ENCODE data around the gene KCNIP3. TPM values are rescaled to one million over a fixed set of nuclear protein-coding genes. Genes with fewer than 3 reads are reported as not detected.

Gene KCNIP3
- total and polyA plus RNA-seq, 8 donors, result 3.5 to 7.5 (median 3.6) TPM

DNA sequence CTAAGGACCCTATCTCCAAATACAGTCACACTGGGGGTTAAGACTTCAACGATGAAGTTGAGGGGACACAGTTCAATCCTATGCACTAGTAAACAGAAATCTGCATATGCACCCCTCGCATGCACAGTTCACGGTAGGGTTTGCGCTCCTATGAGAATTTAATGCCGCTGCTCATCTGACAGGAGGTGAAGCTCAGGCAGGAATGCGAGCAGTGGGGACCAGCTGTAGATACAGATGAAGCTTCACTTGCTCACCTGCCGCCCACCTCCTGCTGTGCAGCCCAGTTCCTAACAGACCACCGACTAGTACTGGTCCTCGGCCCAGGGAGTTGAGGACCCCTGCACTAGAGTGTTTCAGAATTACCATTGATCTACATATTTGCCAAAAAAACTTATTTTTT lies 65.3 kb downstream of the KCNIP3 start:
- no peak overlapping the region for H3K27ac ChIP-seq
- no peaks in the 10 kb centered on the region for H3K4me1 ChIP-seq
- H3K9me3 ChIP-seq, result no peaks in the 10 kb centered on the region
- TF ChIP-seq, protein P1, sequence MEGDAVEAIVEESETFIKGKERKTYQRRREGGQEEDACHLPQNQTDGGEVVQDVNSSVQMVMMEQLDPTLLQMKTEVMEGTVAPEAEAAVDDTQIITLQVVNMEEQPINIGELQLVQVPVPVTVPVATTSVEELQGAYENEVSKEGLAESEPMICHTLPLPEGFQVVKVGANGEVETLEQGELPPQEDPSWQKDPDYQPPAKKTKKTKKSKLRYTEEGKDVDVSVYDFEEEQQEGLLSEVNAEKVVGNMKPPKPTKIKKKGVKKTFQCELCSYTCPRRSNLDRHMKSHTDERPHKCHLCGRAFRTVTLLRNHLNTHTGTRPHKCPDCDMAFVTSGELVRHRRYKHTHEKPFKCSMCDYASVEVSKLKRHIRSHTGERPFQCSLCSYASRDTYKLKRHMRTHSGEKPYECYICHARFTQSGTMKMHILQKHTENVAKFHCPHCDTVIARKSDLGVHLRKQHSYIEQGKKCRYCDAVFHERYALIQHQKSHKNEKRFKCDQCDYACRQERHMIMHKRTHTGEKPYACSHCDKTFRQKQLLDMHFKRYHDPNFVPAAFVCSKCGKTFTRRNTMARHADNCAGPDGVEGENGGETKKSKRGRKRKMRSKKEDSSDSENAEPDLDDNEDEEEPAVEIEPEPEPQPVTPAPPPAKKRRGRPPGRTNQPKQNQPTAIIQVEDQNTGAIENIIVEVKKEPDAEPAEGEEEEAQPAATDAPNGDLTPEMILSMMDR (IDR thresholded peaks at IDR 0.05), result no peak
- no peak for ATAC-seq
- peak in 1 of 6 donors; percentile 6 for DNase-seq
- no peaks in the 10 kb centered on the region for H3K36me3 ChIP-seq
- H3K4me3 ChIP-seq, result no peak overlapping the region
- no peaks in the 10 kb centered on the region for H3K27me3 ChIP-seq
- no peak for FAIRE-seq
- intact Hi-C loops (cut with DNase I), result no loop called here
- 88 to 89% methylated on average over 9 of the region's 9 CpGs for WGBS, 2 donors

DNA sequence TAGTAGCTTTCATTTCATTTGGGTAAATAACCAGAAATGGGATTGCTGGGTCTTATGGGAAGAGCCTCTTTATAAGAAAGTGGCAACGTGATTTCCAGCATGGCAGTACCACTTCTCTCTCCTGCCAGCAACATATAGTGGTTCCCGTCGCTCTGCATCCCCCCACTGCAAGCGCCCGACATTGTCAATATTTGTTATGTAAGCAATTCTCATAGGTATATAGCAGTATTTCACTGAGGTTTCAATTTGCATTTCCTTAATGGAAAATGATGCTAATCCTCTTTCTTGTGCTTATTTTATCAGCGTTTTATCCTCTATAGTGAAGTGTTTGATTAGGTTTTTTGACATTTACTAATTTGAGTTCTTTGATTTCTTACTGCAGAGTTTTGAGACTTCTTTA lies 69.4 kb downstream of the KCNIP3 start:
- WGBS, 2 donors, result 59 to 69% methylated on average over 6 of the region's 6 CpGs
- TF ChIP-seq, protein P1 (IDR thresholded peaks at IDR 0.05), result no peak
- Histone ChIP-seq H3K9me3 (no peaks in the 10 kb centered on the region), H3K4me1 (no peaks in the 10 kb centered on the region), H3K27me3 (no peaks in the 10 kb centered on the region), H3K27ac (no peak overlapping the region), H3K36me3 (no peaks in the 10 kb centered on the region), H3K4me3 (no peak overlapping the region)
- ATAC-seq, result no peak
- FAIRE-seq, result no peak
- DNase-seq, result peak in 1 of 6 donors; percentile 5
- intact Hi-C loops (cut with DNase I), result no loop called here

GRCh38 chr2:95372216-95372829 lies 75.2 kb downstream of the KCNIP3 start:
- Histone ChIP-seq H3K27ac (no peak overlapping the region), H3K4me1 (no peaks in the 10 kb centered on the region), H3K36me3 (no peaks in the 10 kb centered on the region), H3K9me3 (no peaks in the 10 kb centered on the region), H3K4me3 (no peak overlapping the region), H3K27me3 (no peaks in the 10 kb centered on the region)
- no peak for ATAC-seq
- WGBS, 2 donors, result 86 to 93% methylated on average over 8 of the region's 8 CpGs
- DNase-seq, result peak in 1 of 6 donors; percentile 12
- no peak for FAIRE-seq
- TF ChIP-seq, protein P1 (IDR thresholded peaks at IDR 0.05), result no peak
- intact Hi-C loops (cut with DNase I), result no loop called here

GRCh38 chr2:95372845-95373244 lies 75.7 kb downstream of the KCNIP3 start:
- Histone ChIP-seq H3K4me3 (no peak overlapping the region), H3K36me3 (no peaks in the 10 kb centered on the region), H3K4me1 (no peaks in the 10 kb centered on the region), H3K9me3 (no peaks in the 10 kb centered on the region), H3K27ac (no peak overlapping the region), H3K27me3 (no peaks in the 10 kb centered on the region)
- no peak for FAIRE-seq
- TF ChIP-seq, protein P1 (IDR thresholded peaks at IDR 0.05), result no peak
- ATAC-seq, result no peak
- intact Hi-C loops (cut with DNase I), result no loop called here
- 89 to 90% methylated on average over 8 of the region's 8 CpGs for WGBS, 2 donors
- DNase-seq, result peak in 2 of 6 donors; percentile 3 to 28

- TF ChIP-seq, protein P1 (IDR thresholded peaks at IDR 0.05), result no peak
- H3K4me3 ChIP-seq, result no peak overlapping the region
- no peaks in the 10 kb centered on the region for H3K27me3 ChIP-seq
- FAIRE-seq (no peak), ATAC-seq (no peak), DNase-seq (no peak)
- H3K27ac ChIP-seq, result no peak overlapping the region
- no peaks in the 10 kb centered on the region for H3K4me1 ChIP-seq
- no peaks in the 10 kb centered on the region for H3K9me3 ChIP-seq
- no peaks in the 10 kb centered on the region for H3K36me3 ChIP-seq
- 90 to 92% methylated on average over 6 of the region's 6 CpGs for WGBS, 2 donors
- intact Hi-C loops (cut with DNase I), result no loop called here
Observed at GRCh38 chr2:95374029-95374428, 76.9 kb downstream of the KCNIP3 start.

Measured in pancreas (tissue), 10 donors.